ENCODE results near the gene STX8.
A peak's percentile ranks its signal among the peaks of the same experiment; 100 is the strongest.

The STX8 gene

GRCh38 chr17:9239793-9240658 is 335.6 kb downstream of the STX8 start:
- Histone ChIP-seq H3K27ac (ENCODE audit: extremely low read depth, low read depth, low read length) (peak overlapping the region; percentile 85), H3K36me3 (ENCODE audit: control insufficient read depth in 2 of 2, insufficient read depth in 1 of 2, low read length in 2 of 2) (no peaks in the 10 kb centered on the region), H3K4me3 (ENCODE audit: low read depth, low read length) (peak overlapping the region; percentile 17), H3K9me3 (ENCODE audit: control insufficient read depth, insufficient read depth, low read depth, low read length) (no peaks in the 10 kb centered on the region), H3K4me1 (ENCODE audit: control insufficient read depth, insufficient read depth, low read length) (peaks cover 17% of the 10 kb centered on the region)
- POLR2A ChIA-PET = interaction anchor here (1.0 to 2.0 kb wide), 4 partner anchors 10 to 336 kb away, joined by 3 to 6 read pairs (median 6); partner anchors contain the start of genes NTN1 and STX8
- CTCF ChIA-PET = interaction anchor here (1.4 kb wide), 1 partner anchor 12 kb away, joined by 6 read pairs; no protein-coding TSS in a partner anchor
- no peak for TF ChIP-seq ZNF248 (tag by site-specific recombination; IDR thresholded peaks at IDR 0.05)
- TF ChIP-seq ZNF48 (tag by site-specific recombination; IDR thresholded peaks at IDR 0.05) = no peak
- no peak for TF ChIP-seq PRDM6 (tag by site-specific recombination; IDR thresholded peaks at IDR 0.05)
- TF ChIP-seq OVOL3 (tag by site-specific recombination; IDR thresholded peaks at IDR 0.05) = no peak
- TF ChIP-seq ZNF184 (tag by site-specific recombination; IDR thresholded peaks at IDR 0.05) = no peak
- TF ChIP-seq ZNF548 (tag by site-specific recombination; IDR thresholded peaks at IDR 0.05) = 0 out of 2 replicates have a peak, but pooled peaks have one; percentile 30
- TF ChIP-seq, protein P1, sequence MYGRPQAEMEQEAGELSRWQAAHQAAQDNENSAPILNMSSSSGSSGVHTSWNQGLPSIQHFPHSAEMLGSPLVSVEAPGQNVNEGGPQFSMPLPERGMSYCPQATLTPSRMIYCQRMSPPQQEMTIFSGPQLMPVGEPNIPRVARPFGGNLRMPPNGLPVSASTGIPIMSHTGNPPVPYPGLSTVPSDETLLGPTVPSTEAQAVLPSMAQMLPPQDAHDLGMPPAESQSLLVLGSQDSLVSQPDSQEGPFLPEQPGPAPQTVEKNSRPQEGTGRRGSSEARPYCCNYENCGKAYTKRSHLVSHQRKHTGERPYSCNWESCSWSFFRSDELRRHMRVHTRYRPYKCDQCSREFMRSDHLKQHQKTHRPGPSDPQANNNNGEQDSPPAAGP (tag by site-specific recombination; IDR thresholded peaks at IDR 0.05) = no peak
- TF ChIP-seq IKZF3 (tag by site-specific recombination; IDR thresholded peaks at IDR 0.05) = no peak
- no peak for TF ChIP-seq ZNF514 (tag by site-specific recombination; IDR thresholded peaks at IDR 0.05)
- no peak for TF ChIP-seq ZNF311 (tag by site-specific recombination; IDR thresholded peaks at IDR 0.05; ENCODE audit: borderline replicate concordance)
- no peak for TF ChIP-seq ZBTB21 (tag by site-specific recombination; IDR thresholded peaks at IDR 0.05)
- peak; percentile 15; the same call in 1 of the 2 replicates for TF ChIP-seq ZNF76 (tag by site-specific recombination; IDR thresholded peaks at IDR 0.05; ENCODE audit: borderline replicate concordance, low read depth)
- TF ChIP-seq, protein P2, sequence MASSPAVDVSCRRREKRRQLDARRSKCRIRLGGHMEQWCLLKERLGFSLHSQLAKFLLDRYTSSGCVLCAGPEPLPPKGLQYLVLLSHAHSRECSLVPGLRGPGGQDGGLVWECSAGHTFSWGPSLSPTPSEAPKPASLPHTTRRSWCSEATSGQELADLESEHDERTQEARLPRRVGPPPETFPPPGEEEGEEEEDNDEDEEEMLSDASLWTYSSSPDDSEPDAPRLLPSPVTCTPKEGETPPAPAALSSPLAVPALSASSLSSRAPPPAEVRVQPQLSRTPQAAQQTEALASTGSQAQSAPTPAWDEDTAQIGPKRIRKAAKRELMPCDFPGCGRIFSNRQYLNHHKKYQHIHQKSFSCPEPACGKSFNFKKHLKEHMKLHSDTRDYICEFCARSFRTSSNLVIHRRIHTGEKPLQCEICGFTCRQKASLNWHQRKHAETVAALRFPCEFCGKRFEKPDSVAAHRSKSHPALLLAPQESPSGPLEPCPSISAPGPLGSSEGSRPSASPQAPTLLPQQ (tag by site-specific recombination; IDR thresholded peaks at IDR 0.05) = no peak
- no peak for TF ChIP-seq ZNF16 (tag by site-specific recombination; IDR thresholded peaks at IDR 0.05; ENCODE audit: low read depth)
- TF ChIP-seq, protein P3, sequence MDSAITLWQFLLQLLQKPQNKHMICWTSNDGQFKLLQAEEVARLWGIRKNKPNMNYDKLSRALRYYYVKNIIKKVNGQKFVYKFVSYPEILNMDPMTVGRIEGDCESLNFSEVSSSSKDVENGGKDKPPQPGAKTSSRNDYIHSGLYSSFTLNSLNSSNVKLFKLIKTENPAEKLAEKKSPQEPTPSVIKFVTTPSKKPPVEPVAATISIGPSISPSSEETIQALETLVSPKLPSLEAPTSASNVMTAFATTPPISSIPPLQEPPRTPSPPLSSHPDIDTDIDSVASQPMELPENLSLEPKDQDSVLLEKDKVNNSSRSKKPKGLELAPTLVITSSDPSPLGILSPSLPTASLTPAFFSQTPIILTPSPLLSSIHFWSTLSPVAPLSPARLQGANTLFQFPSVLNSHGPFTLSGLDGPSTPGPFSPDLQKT (IDR thresholded peaks at IDR 0.05; ENCODE audit: borderline replicate concordance, low read depth, low read length) = no peak
- no peak for TF ChIP-seq ZNF561 (tag by site-specific recombination; IDR thresholded peaks at IDR 0.05; ENCODE audit: borderline replicate concordance)
- TF ChIP-seq ZNF354C (tag by site-specific recombination; IDR thresholded peaks at IDR 0.05; ENCODE audit: borderline replicate concordance, low read depth) = no peak
- TF ChIP-seq ZNF274 (IDR thresholded peaks at IDR 0.05; ENCODE audit: low read length) = no peak
- TF ChIP-seq ZNF274 (tag by site-specific recombination; IDR thresholded peaks at IDR 0.05; ENCODE audit: borderline replicate concordance) = no peak
- no peak for TF ChIP-seq WT1 (tag by site-specific recombination; IDR thresholded peaks at IDR 0.05)
- TF ChIP-seq ZNF654 (tag by site-specific recombination; IDR thresholded peaks at IDR 0.05; ENCODE audit: low read depth) = no peak
- TF ChIP-seq ZNF629 (tag by site-specific recombination; IDR thresholded peaks at IDR 0.05) = no peak
- peak; percentile 91 for TF ChIP-seq REST (tag by site-specific recombination; IDR thresholded peaks at IDR 0.05)
- TF ChIP-seq ZNF175 (tag by site-specific recombination; IDR thresholded peaks at IDR 0.05) = no peak
- TF ChIP-seq ZBTB49 (tag by site-specific recombination; IDR thresholded peaks at IDR 0.05; ENCODE audit: low read depth) = no peak
- TF ChIP-seq ZNF426 (tag by site-specific recombination; IDR thresholded peaks at IDR 0.05) = no peak

Measured in HEK293 (cell line).